Nephron progenitor cell (in vitro differentiated cells): Measurements from ENCODE around the gene ACACA.

Source experiments
- DNase-seq: peaks from one replicate; pipeline ENCODE4 v3.0.0; 2021
- H3K27ac Mint-ChIP-seq: 2 replicates; pipeline ENCODE4 v1.8.0; 2021; ENCODE audit warnings: mild to moderate bottlenecking, moderate library complexity, mixed read lengths
- H3K27me3 Mint-ChIP-seq: 2 replicates; pipeline ENCODE4 v1.8.0; 2021; ENCODE audit warnings: mild to moderate bottlenecking, low read depth, mixed read lengths; ENCODE audit not compliant: poor library complexity
- H3K36me3 Mint-ChIP-seq: 2 replicates; pipeline ENCODE4 v1.8.0; 2021; ENCODE audit warnings: low read depth, mixed read lengths
- H3K4me1 Mint-ChIP-seq: 2 replicates; pipeline ENCODE4 v1.8.0; 2021; ENCODE audit warnings: mixed read lengths
- H3K4me3 Mint-ChIP-seq: 2 replicates; pipeline ENCODE4 v1.8.0; 2021; ENCODE audit warnings: mild to moderate bottlenecking, moderate library complexity, mixed read lengths
- H3K9me3 Mint-ChIP-seq: 2 replicates; pipeline ENCODE4 v1.8.0; 2021; ENCODE audit warnings: mild to moderate bottlenecking, moderate library complexity, mixed read lengths
- CTCF ChIP-seq: fragments of 200-600 bp; sonication (generic); IDR thresholded peaks from 2 replicates; pipeline ENCODE4 v1.5.0; 2021; ENCODE audit warnings: antibody characterized with exemption

ACACA gene

GRCh38 chr17:37438141-37438540, 31.5 kb upstream of the ACACA start:
- no peaks in the 10 kb centered on the region for H3K9me3 Mint-ChIP-seq
- no peak for TF ChIP-seq CTCF
- H3K27me3 Mint-ChIP-seq: peaks cover under 1% of the 10 kb centered on the region
- H3K4me3 Mint-ChIP-seq: no peak overlapping the region
- H3K4me1 Mint-ChIP-seq: peaks cover 6% of the 10 kb centered on the region
- no peak overlapping the region for H3K27ac Mint-ChIP-seq
- DNase-seq: no peak
- H3K36me3 Mint-ChIP-seq: peaks cover 74% of the 10 kb centered on the region

- H3K27me3 Mint-ChIP-seq: no peaks in the 10 kb centered on the region
- no peak for DNase-seq
- no peak overlapping the region for H3K4me3 Mint-ChIP-seq
- peaks cover 3% of the 10 kb centered on the region for H3K4me1 Mint-ChIP-seq
- H3K27ac Mint-ChIP-seq: no peak overlapping the region
- H3K36me3 Mint-ChIP-seq: peaks cover 55% of the 10 kb centered on the region
- H3K9me3 Mint-ChIP-seq: no peaks in the 10 kb centered on the region
- no peak for TF ChIP-seq CTCF
Measured at GRCh38 chr17:37432671-37433070, 26.0 kb upstream of the ACACA start.

GRCh38 chr17:37430051-37430627, 23.5 kb upstream of the ACACA start:
- H3K27me3 Mint-ChIP-seq: no peaks in the 10 kb centered on the region
- no peak overlapping the region for H3K4me3 Mint-ChIP-seq
- H3K27ac Mint-ChIP-seq: no peak overlapping the region
- no peak for DNase-seq
- H3K36me3 Mint-ChIP-seq: peaks cover 59% of the 10 kb centered on the region
- no peaks in the 10 kb centered on the region for H3K4me1 Mint-ChIP-seq
- H3K9me3 Mint-ChIP-seq: no peaks in the 10 kb centered on the region
- TF ChIP-seq CTCF: no peak

GRCh38 chr17:37429453-37429852, 22.8 kb upstream of the ACACA start:
- Mint-ChIP-seq H3K27me3 (no peaks in the 10 kb centered on the region), H3K36me3 (peaks cover 64% of the 10 kb centered on the region), H3K27ac (no peak overlapping the region), H3K4me3 (no peak overlapping the region), H3K9me3 (no peaks in the 10 kb centered on the region), H3K4me1 (no peaks in the 10 kb centered on the region)
- DNase-seq: no peak
- no peak for TF ChIP-seq CTCF

GRCh38 chr17:37429039-37429438, 22.4 kb upstream of the ACACA start:
- H3K27ac Mint-ChIP-seq: no peak overlapping the region
- DNase-seq: no peak
- no peaks in the 10 kb centered on the region for H3K9me3 Mint-ChIP-seq
- H3K4me1 Mint-ChIP-seq: no peaks in the 10 kb centered on the region
- H3K36me3 Mint-ChIP-seq: peaks cover 64% of the 10 kb centered on the region
- TF ChIP-seq CTCF: no peak
- H3K27me3 Mint-ChIP-seq: no peaks in the 10 kb centered on the region
- H3K4me3 Mint-ChIP-seq: no peak overlapping the region

GRCh38 chr17:37425268-37425667, 18.6 kb upstream of the ACACA start:
- H3K4me1 Mint-ChIP-seq: no peaks in the 10 kb centered on the region
- H3K27me3 Mint-ChIP-seq: no peaks in the 10 kb centered on the region

More at GRCh38 chr17:37425268-37425667, 18.6 kb upstream of the ACACA start:
- no peak overlapping the region for H3K4me3 Mint-ChIP-seq
- H3K36me3 Mint-ChIP-seq: peaks cover 69% of the 10 kb centered on the region
- no peaks in the 10 kb centered on the region for H3K9me3 Mint-ChIP-seq
- DNase-seq: no peak
- H3K27ac Mint-ChIP-seq: no peak overlapping the region
- TF ChIP-seq CTCF: no peak
